Tibial artery (tissue), 4 donors: ENCODE measurements around the gene CIAO2A.

Experiments
- DNase-seq, 2 donors: peaks; one replicate each; pipeline ENCODE4 v3.0.0-alpha.2; 2019
- H3K27ac ChIP-seq, 2 donors: fragments of 200-600 bp; sonication (generic) in 1 of 2; 1 replicate in 1 of 2; 2 replicates in 1 of 2; pipeline ENCODE4 v1.5.1; 2018 to 2019; ENCODE audit warnings: mild to moderate bottlenecking in 1 of 2
- H3K27me3 ChIP-seq, 2 donors: fragments of 200-600 bp; sonication (generic) in 1 of 2; one replicate each; pipeline versions ENCODE4 v1.5.1 to v1.6.0; 2016 to 2019
- H3K36me3 ChIP-seq, 3 donors: fragments of 200-600 bp; sonication (generic) in 2 of 3; one replicate each; pipeline ENCODE4 v1.5.1; 2016 to 2019; ENCODE audit warnings: mild to moderate bottlenecking in 2 of 3
- H3K4me1 ChIP-seq, 4 donors: fragments of 200-600 bp; sonication (generic) in 2 of 4; 1 replicate in 3 of 4; 2 replicates in 1 of 4; pipeline ENCODE4 v1.5.1; 2016 to 2019
- H3K4me3 ChIP-seq, 2 donors: fragments of 200-600 bp; sonication (generic) in 1 of 2; 1 replicate in 1 of 2; 2 replicates in 1 of 2; pipeline ENCODE4 v1.5.1; 2018 to 2019; ENCODE audit warnings: mild to moderate bottlenecking in 2 of 2
- H3K9me3 ChIP-seq, 3 donors: fragments of 200-600 bp; sonication (generic) in 1 of 3; one replicate each; pipeline ENCODE4 v1.5.1; 2016 to 2019
- CTCF ChIP-seq, 2 experiments: fragments of 200-600 bp in 1 of 2; fragments of 450-650 bp in 1 of 2; IDR thresholded peaks; one replicate each; pipeline ENCODE4 v1.5.1; 2017 to 2019; ENCODE audit warnings: antibody characterized with exemption in 2 of 2, mild to moderate bottlenecking in 1 of 2, moderate library complexity in 1 of 2
- intact Hi-C: fragments of 100-400 bp; cut with DNase I; formaldehyde crosslinking; loops from one replicate; pipeline ENCODE4 v1.15.0; 2023; ENCODE audit warnings: low total_unique reads

CIAO2A gene

DNA sequence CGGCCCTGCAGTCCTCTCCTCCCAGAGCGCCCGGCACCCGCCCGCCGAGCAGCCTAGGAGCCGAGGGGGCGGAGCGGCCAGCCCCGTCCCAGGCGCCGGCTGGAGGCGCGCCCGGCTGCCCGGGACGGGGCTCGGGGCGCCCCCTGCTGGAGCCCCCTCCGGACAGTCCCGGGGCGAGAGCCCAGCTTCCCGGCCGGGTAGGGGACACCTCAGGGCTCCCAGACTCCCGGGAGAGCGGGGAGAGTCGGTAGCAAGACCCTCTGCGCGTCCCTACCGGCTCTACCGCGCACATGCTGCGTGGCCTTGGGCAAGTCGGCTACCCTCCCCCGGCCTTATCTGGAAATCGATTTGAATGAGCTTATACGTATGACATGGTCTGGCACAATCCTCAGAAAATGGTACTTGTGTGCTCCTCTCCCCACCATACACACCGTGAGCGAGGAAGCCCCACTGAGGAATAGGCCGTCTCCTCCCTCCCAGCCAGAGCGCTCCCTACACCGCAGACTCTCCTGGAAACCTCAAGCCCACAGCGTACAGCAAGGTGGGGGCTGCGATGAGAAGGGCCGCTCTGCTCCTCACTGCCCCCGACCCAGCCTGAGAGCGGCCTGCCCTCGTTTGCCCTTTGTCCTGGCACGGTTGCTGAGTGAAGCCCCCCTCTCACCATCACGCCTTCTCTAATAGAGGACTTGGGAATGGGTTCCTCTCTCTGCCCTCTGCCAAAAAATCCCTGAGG is 47.1 kb downstream of the CIAO2A start, which contains the start of gene DAPK2:
Gene DAPK2, minus strand, starts transcription at position 65 of the 733 bp plus-strand sequence. CDS start 6,224 bp downstream, outside the sequence.
- Histone ChIP-seq H3K4me1 (peaks cover 0 to 26% (median 8%) of the 10 kb centered on the region in 4 donors), H3K36me3 (no peaks in the 10 kb centered on the region), H3K27me3 (peaks cover 0 to 8% of the 10 kb centered on the region in 2 donors), H3K27ac (peak within 1 kb of the TSS in 1 of 2 donors; percentile 21), H3K4me3 (peak within 1 kb of the TSS; percentile 50 to 57), H3K9me3 (no peaks in the 10 kb centered on the region)
- peak; percentile 52 to 75 for DNase-seq
- peak; percentile 74 to 81 for TF ChIP-seq CTCF (IDR thresholded peaks at IDR 0.05)
- intact Hi-C loops = loop anchor here (5.0 kb wide), 1 partner anchor 99 kb away; no protein-coding TSS in a partner anchor

DNA sequence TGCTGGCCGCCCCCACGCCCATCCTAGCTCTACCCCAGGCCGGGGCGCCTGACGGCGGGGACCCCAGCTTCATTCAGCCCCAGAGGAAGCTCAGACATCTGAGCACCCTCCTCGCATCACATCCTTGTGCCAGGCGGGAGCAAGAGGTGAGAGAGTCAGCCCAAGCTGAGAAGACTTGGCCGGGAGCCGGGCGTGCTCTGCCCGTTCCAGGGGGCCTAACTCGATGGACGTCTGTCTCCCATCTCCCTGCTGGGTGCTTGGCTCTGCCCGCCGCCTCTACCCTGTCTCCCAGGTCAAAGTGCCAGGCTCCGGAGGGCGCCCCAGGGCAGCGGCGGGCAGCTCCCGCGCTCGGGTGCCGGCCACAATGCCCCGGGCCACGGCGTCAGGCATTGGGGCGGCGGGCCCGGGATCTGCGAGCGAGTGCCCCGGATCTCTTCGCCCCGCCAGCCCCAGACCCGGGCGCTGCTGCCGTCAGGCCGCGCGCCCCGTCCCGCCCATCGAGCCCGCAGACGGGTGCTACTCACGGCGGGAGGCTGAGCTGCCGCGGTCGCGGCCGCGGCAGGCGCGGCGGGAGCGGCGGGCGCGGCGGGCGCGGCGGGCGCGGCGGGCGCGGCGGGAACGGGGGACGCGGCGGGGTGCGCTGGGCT is 47.7 kb downstream of the CIAO2A start:
- TF ChIP-seq CTCF (IDR thresholded peaks at IDR 0.05) = no peak
- Histone ChIP-seq H3K27me3 (peaks cover 0 to 8% of the 10 kb centered on the region in 2 donors), H3K4me1 (peaks cover 0 to 26% (median 8%) of the 10 kb centered on the region in 4 donors), H3K27ac (peak overlapping the region in 1 of 2 donors; percentile 21), H3K4me3 (peak overlapping the region; percentile 50 to 57), H3K36me3 (no peaks in the 10 kb centered on the region), H3K9me3 (no peaks in the 10 kb centered on the region)
- intact Hi-C loops = loop anchor here (5.0 kb wide), 1 partner anchor 99 kb away; no protein-coding TSS in a partner anchor
- DNase-seq = peak in 1 of 2 donors; percentile 62

DNA sequence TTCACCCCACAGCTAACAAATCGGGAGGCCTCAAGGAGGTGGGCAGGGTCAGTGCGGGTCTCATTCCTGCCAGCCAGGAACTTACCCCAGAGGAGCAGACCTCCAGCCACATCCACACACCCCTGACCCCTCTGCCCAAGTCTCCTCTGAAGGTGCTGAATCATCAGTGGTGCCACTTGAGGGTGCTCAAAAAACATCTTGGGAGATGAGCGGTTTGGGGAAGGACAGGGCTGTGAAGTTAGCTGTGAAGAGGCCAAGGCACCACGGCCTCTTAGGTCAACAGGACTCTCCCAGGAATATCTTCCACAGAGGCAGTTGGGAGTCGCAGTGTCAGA is 48.6 kb downstream of the CIAO2A start:
- no peak for TF ChIP-seq CTCF (IDR thresholded peaks at IDR 0.05)
- Histone ChIP-seq H3K36me3 (no peaks in the 10 kb centered on the region), H3K9me3 (no peaks in the 10 kb centered on the region), H3K27me3 (peaks cover 0 to 5% of the 10 kb centered on the region in 2 donors), H3K4me1 (peaks cover 0 to 21% (median 8%) of the 10 kb centered on the region in 4 donors), H3K27ac (no peak overlapping the region), H3K4me3 (peak overlapping the region; percentile 50 to 57)
- intact Hi-C loops = loop anchor here (5.0 kb wide), 1 partner anchor 98 kb away; no protein-coding TSS in a partner anchor
- DNase-seq = peak in 1 of 2 donors; percentile 53

DNA sequence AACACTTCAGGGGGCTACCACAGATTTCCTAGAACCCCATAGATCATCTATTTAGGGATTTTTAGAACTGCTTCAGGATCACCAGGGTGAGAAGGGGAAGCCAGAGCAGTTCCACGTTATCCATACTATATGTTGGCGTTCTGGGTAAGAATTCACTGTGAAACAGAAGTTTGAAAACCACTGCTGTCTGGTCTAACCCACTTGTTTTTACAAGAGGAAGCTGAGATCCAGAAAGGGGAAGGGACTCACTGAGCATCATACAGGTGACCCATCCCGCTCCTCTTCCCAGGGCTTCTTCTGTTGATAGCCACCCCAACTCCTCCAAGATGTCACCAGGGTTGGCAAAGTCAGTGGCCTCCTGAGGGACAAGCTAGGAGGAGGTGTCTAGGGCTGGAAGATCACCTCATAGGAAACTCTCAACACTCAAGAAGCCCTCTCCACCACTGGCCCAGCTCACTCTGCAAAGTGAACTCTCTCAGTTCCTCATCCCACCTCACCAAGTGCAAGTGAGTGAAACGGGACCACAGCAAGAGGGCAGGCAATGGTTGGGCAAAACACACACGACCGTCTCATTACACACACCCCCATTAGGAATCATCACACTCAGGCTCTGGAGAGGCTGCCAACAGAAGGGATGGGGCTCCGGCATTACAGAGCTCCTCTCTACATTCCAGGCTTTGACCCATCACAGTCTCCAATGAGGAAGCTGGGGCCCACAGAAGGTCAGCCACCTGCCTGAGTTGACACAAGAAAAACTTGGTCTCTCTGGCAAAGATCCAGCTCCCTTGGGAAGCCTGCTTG is 49.1 kb downstream of the CIAO2A start:
- Histone ChIP-seq H3K36me3 (peaks cover 0 to 3% (median 0%) of the 10 kb centered on the region in 3 donors), H3K27me3 (peaks cover 0 to 3% of the 10 kb centered on the region in 2 donors), H3K9me3 (no peaks in the 10 kb centered on the region), H3K27ac (no peak overlapping the region), H3K4me3 (no peak overlapping the region), H3K4me1 (peaks cover 0 to 21% (median 8%) of the 10 kb centered on the region in 4 donors)
- no peak for TF ChIP-seq CTCF (IDR thresholded peaks at IDR 0.05)
- no peak for DNase-seq
- intact Hi-C loops = loop anchor here (5.0 kb wide), 1 partner anchor 97 kb away; no protein-coding TSS in a partner anchor

GRCh38 chr15:64038878-64039610 is 54.6 kb downstream of the CIAO2A start:
- no peaks in the 10 kb centered on the region for H3K9me3 ChIP-seq
- no peak overlapping the region for H3K4me3 ChIP-seq
- H3K4me1 ChIP-seq = no peaks in the 10 kb centered on the region
- intact Hi-C loops = no loop called here
- H3K27ac ChIP-seq = no peak overlapping the region
- DNase-seq = no peak
- no peak for TF ChIP-seq CTCF (IDR thresholded peaks at IDR 0.05)
- H3K36me3 ChIP-seq = peaks cover 0 to 31% (median 0%) of the 10 kb centered on the region in 3 donors
- H3K27me3 ChIP-seq = no peaks in the 10 kb centered on the region
